HG03066 (cell line): ENCODE results near the gene BLACAT1.

Experiments
- ATAC-seq: cut with Tn5 transposase; IDR thresholded peaks from one replicate; pipeline ENCODE4 v1.9.1; 2021; ENCODE audit warnings: low read depth; ENCODE audit not compliant: unreplicated experiment

BLACAT1 gene

GRCh38 chr1:205455581-205456382 is at the start of gene BLACAT1:
TSS of gene BLACAT1 (minus strand) at chr1:205456045.
- ATAC-seq = no peak

DNA sequence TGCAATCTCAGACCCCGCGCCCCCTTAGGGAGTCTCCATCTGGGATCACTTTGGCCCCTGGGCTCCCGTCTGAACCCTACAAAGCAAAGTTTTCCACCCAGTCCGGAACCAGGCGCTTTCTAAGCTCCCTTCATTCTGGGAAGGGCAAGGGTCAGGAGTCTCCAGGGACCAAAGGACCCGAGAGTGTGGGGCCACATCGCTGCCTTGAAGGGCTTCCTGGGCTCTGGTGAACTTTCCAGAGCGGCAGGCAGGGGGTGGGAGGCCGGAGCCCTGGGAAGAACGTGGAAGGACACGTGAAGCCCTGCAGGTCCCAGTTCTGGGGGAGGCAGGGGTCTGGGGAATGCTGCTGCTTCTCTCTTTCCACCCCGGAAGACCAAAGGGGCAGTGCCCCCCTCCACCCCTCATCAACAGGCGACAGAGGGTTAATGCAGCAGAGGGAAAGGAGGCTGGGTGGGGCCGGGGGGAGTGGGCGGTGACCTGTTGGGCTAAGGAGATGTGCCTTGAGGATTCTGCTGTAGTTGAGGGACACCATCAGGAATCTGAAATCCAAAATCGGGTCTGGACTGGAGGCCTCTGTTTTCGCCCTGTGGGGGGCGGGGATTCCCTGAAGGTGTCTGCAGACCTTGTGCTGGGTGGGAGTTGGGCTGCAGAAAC is 49.4 kb upstream of the BLACAT1 start:
- ATAC-seq = no peak

DNA sequence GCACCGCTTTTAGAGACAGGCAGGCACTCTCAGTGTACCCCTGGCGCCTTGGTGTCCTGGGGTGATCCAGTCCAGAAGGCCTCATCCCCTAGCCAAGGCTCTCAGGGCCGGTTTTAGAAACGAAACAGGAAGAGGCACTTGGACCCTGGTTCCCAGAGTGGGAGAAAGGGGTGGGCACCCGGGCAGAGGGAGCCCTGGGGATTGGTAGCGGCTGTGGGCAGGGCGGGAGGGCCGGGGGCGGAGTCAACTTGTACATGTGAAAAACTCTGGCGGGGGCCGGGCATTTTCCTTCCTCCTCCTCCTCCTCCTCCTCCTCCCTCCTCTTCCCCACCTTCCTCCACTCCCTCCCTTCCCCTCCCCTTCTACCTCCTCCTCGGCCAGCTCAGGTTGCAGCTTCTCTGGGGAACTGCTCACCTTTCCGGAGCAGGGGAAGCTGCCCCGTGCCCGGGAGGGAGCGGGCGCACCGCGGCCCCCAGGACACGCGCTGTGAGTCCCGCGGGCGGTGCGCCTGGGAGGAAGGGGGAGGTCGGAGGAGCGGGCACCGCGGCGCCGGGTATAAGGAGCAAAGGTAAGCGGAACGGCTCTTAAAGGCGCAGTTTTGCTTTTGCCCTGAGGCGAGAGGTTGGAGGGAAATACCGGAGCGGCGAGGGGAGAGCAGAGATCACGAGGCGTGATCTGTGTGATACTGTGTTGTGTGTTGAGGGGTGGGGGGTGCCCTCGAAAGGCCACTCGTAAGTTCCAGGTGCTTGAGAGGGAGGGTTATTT is 48.6 kb upstream of the BLACAT1 start, which contains the start of gene CDK18:
Gene CDK18, plus strand, starts transcription at position 359 of the 765 bp plus-strand sequence. CDS start 18,499 bp downstream, outside the sequence.
- no peak for ATAC-seq

DNA sequence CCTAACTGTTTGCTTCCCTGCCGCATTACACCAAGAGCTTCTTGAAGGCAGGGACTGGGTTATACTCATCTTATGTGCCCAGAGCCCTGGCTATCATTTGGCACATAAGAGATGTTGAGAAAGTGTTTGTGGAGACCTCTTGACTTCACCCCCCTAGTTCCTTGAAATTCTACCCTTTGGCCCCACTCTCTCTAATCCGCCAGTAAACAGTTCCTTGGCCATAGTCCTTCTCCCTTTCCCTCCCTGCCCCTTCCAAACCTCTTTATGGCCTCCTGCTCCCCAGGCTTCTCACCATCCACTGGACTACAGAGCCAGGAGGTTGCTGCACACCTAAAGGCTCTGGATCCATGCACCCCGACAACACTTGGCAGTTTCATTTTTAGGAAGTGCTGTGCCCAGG is 47.1 kb upstream of the BLACAT1 start:
- ATAC-seq = no peak

DNA sequence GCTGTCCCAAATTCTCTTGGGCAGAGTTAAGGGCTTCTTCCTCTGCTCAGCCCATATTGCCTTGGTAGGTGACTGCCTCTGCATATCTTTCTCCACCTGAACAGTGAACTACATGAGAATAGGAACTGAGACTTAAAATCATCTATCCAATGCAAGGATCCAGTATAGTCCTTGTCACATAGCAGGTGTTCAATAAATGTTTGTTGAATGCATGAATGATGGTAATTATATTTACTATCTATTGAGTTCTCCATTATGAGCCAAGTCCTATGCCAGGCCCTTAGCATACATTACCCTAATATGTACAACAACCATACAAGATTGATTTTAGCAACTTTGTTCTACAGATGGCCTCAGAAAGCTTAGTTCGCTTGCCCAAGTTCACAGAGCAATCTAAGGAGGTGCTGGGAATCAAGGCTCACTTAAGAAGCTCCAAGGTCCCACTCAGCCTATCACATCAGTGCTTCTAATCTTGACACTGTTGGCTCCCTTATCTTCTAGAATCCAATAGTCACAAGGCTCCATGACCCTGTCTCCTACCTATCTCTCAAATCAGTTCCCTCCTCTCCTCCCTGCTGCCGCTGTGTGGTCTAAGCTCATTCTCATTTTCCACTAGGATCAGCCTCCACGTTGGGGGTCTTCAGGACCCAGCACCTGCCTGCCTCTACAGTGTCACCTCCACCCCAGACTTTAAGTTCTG is 46.4 kb upstream of the BLACAT1 start:
- no peak for ATAC-seq

DNA sequence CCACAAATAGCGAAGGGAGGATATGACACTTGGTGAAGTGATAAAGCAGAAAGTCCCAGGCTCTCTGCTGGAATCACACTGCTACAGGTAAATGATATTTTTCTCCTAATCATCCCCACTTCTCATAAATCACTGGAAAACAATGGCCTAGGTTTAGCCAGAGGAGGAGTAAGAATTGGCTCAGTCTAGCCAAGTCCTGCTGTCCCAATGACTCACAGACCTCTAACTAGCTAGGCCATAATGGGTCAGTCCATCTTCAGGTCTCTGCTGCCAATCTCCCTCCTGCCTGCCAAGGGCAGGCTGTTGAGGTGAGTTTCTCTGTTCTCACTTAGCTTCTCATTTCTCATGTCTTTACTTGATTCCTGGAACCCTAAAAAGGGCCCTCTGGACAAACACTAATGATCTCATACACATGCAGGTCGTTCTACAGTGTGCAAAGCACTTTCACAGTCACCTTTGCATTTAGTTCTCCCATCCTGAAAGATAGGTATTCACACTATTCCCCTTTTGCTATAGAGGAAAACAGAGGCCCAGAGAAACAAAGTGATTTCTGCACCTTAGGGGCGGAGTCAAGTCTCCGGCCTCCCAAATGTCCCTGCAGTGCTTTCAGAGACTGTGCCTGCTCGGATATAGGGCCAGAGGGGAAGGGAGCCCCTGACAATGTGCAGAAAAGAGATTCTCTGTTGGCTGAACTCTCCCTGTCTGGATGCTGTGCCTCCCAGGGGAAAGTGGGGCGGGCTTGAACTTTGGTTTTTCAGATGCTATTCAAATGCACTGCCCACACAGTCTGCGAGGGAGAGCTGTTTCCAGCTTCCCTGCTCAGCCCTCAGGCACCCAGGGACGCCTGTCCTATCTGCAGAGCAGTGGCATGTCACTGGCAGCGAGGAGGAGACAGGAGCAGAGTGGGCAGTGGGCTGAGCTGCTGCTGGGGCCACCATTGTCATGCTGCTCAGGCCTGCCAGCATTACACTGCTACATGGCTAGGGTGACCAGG is 44.7 kb upstream of the BLACAT1 start:
- no peak for ATAC-seq

DNA sequence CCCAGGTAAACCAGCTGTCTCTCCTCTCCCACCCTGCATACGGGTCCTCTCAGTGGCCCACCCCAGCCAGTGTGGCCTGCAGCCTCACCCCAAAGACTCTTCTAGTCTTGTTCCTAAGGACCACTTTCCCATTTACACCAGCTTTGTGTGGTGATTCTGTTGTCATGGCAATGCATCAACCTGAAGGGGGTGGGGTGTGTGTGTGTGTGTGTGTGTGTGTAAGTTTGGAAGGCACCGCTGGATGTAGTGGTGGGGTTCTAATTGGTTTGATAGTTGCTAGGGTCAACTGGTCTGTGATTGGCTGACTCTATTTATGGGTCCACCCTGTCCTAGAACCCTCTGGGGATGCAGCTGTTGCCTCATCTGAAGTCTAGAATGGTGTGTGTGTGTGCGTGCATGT is 43.9 kb upstream of the BLACAT1 start:
- no peak for ATAC-seq

GRCh38 chr1:205497351-205497750 is 41.5 kb upstream of the BLACAT1 start:
- ATAC-seq = no peak

DNA sequence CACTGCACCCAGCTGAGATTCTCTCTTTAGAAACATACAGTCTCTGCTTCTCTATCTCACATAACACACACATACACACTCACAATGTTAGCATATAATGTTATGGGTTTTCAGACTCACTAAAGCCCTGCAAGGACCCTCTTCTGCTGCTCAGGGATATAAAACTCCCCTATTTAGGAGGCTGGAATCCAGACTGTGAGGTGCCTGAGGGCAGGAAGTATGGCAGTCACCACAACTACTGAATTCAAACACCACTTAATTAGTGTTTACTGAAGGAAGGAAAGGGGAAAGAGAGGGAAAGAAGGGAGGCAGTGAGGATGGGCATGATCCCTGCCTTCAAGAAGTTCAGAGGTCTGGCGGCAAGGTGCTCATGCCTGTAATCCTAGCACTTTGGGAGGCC is 40.8 kb upstream of the BLACAT1 start:
- ATAC-seq = no peak

DNA sequence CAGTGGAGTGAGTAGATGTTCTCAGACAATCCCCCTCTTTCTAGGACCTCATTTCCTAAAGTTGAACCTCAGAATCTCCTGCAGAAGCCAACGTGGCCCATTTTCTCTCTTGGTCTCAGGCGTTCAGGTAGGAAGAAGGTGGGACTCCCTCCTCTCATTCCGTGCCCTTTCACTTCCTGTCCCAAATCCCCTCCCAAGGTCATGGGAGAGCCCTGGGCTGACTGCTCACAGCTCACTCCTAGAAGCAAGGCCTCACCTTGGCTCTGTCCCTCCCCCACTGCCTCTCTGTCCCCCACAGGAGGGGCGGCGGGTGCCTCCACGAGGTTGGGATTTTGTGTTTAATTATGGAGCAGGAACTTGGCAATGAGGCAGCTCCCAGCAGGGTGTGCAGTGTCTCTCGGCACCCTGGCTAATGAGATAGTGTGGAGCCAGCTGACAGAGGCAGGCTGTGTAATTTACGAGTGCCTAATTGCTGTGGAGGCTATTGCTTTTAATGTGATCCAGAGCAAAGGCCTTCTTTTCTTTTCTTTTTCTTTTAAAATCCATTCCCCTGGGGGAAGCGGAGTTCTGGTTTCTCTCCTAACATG is 39.5 kb upstream of the BLACAT1 start:
- ATAC-seq = no peak

- ATAC-seq = no peak
Observed at GRCh38 chr1:205494115-205494514, 38.3 kb upstream of the BLACAT1 start.

DNA sequence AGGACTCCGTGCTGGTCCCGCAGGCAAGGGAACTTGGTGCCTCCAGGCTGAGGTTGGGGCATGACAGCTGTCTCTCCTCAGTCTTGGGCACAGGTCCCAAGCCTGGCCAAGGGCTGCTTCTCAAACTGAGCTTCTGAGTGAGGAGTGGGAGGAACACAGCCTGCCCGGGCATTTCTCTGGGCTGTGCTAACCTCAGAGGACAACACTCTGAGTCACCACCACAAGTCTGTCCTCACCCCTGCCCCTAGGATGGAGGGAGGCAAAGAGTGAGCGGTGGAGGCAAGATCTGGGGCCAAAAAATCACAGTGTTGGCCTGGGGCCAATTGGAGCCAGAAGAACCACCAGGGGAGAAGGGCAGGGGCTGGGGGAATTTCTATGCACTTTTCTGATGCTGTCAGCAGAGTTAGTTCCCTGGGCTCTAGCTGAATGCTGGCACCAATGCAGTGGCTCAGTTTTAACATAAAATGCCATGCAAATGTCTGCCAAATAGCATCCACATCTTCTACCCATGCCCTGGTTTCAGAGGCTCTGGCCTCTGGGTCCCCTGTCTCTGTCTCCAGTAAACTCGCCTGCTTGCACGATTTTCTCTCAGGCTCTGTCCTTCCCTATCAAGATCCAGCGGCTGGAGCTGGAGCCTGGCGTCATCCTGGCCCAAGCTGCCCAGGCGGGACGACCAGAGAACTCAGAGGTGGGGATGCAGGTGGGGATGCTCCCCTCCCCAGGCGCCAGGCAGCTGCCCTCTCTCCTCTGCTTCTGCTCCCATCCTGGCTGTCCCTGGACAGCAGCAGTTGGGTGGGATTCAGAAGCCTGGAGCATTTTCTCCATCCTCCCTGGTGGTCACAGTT is 37.6 kb upstream of the BLACAT1 start:
- no peak for ATAC-seq

GRCh38 chr1:205492774-205493173 is 36.9 kb upstream of the BLACAT1 start:
- no peak for ATAC-seq

DNA sequence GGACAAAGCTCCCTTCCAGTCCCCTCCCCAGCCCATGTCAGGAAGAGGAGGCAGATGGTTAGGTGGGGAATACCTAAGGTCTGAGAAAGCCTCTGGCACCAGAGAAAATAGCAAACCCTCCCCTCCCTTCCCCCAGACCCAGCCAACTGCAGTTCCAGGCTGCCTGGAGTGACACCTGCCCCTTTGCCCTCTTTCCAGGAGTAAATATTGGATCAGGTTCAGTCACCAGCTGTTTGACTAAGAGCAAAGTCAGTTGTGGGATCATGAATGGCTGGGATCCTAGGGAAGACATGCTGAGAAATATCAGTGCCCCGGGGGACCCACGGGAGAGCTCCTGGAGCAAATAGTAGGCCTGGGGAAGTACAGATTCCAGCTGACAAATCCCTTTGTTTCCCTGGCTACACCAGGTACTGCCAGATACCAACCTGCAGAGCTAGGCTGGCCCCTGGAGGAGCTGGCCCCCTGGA is 36.4 kb upstream of the BLACAT1 start:
- ATAC-seq = no peak

DNA sequence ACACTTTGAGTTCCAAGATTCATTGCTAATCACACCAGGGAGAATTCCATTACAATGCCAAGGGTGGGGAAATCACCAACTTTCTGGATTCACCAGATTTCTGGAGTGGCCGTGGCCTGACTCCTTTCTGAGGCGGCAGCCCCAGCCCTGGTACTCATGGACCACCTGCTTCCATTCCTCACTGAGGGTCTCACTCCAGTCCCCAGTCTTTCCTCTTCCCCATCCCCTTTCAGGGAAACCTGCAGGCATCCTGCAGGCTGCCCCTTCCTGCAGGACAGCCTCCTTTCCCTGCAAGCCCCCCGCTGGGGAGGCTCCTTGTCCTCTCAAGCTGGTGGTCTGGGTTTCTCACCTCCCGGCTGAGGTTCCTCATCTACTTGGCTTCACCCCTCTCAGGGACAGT is 35.9 kb upstream of the BLACAT1 start:
- no peak for ATAC-seq

GRCh38 chr1:205488074-205488723 is 32.4 kb upstream of the BLACAT1 start:
- ATAC-seq = no peak

- no peak for ATAC-seq
Observed at GRCh38 chr1:205486258-205486657, 30.4 kb upstream of the BLACAT1 start.
